Activated T-cell treated with anti-CD3 and anti-CD28 coated beads for 4 hours (primary cell): ENCODE measurements around the gene C1QB.

Source experiments
- DNase-seq: peaks from one replicate; pipeline ENCODE4 v3.0.0-alpha.2; 2020

The C1QB gene

GRCh38 chr1:22652881-22653316, at the start of gene C1QB:
C1QB (plus strand) TSS chr1:22653236; CDS start chr1:22659463, 6,227 bp downstream.
- no peak for DNase-seq

- no peak for DNase-seq
Observed at GRCh38 chr1:22606161-22606560, 46.9 kb upstream of the C1QB start.

GRCh38 chr1:22607154-22607553, 45.9 kb upstream of the C1QB start:
- DNase-seq, result no peak

- no peak for DNase-seq
Observed at GRCh38 chr1:22608361-22608760, 44.7 kb upstream of the C1QB start.

GRCh38 chr1:22609291-22609690, 43.7 kb upstream of the C1QB start:
- no peak for DNase-seq

GRCh38 chr1:22611530-22611947, 41.5 kb upstream of the C1QB start:
- DNase-seq, result no peak

GRCh38 chr1:22612671-22613571, 40.1 kb upstream of the C1QB start:
- no peak for DNase-seq

- no peak for DNase-seq
Observed at GRCh38 chr1:22613572-22613918, 39.5 kb upstream of the C1QB start.

- no peak for DNase-seq
Observed at GRCh38 chr1:22613951-22614350, 39.1 kb upstream of the C1QB start.

- DNase-seq, result no peak
Observed at GRCh38 chr1:22615886-22616285, 37.1 kb upstream of the C1QB start.

GRCh38 chr1:22616571-22616970, 36.5 kb upstream of the C1QB start:
- no peak for DNase-seq

- DNase-seq, result no peak
Observed at GRCh38 chr1:22618056-22618455, 35.0 kb upstream of the C1QB start.

- no peak for DNase-seq
Observed at GRCh38 chr1:22619252-22619651, 33.8 kb upstream of the C1QB start.

- no peak for DNase-seq
Observed at GRCh38 chr1:22619798-22620197, 33.2 kb upstream of the C1QB start.

GRCh38 chr1:22621761-22622160, 31.3 kb upstream of the C1QB start:
- no peak for DNase-seq

GRCh38 chr1:22625262-22625925, 27.6 kb upstream of the C1QB start:
- DNase-seq, result no peak

- DNase-seq, result no peak
Observed at GRCh38 chr1:22626237-22627157, 26.5 kb upstream of the C1QB start.

GRCh38 chr1:22627331-22627730, 25.7 kb upstream of the C1QB start:
- no peak for DNase-seq

- DNase-seq, result no peak
Observed at GRCh38 chr1:22628698-22629444, 24.2 kb upstream of the C1QB start.

- no peak for DNase-seq
Observed at GRCh38 chr1:22629886-22630285, 23.1 kb upstream of the C1QB start.

- no peak for DNase-seq
Observed at GRCh38 chr1:22633697-22634463, 19.2 kb upstream of the C1QB start.

GRCh38 chr1:22635436-22635835, 17.6 kb upstream of the C1QB start:
- no peak for DNase-seq
